ENCODE measurements around the gene CARD18. TPM values are rescaled to one million over a fixed set of nuclear protein-coding genes. Genes with fewer than 3 reads are reported as not detected.
A peak's percentile ranks its signal among the peaks of the same experiment; 100 is the strongest.

CARD18 gene
- total RNA-seq: 0.81 TPM
- long read RNA-seq: 0 reads

- DNase-seq (no peak), ATAC-seq (ENCODE audit: poor library complexity) (no peak)
- intact Hi-C loops (cut with DNase I): no loop called here
Observed at GRCh38 chr11:105139669-105140068, at the start of gene CARD18. Gene CARD18, minus strand, starts transcription at chr11:105139769. Its CDS starts 43 bp downstream, at chr11:105139726.

DNA sequence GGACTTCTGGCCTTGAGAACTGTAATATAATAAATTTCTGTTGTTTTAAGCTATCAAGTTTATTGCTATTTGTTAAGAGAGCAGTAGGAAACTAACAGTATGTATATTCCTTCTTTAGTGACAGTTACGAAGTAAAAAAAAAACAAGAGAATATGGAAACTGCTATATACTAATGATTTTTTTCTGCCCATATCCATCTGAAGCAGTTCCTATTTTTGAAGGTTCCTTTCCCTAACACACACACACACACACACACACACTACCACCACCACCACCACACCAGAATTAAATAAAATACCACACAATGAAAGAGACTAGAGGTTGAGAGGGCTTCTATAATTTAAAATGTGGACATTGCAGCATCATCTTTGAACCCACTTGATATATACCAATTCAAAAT is 44.4 kb upstream of the CARD18 start:
- ATAC-seq (ENCODE audit: poor library complexity) (no peak), DNase-seq (no peak)
- intact Hi-C loops (cut with DNase I): no loop called here

- ATAC-seq (ENCODE audit: poor library complexity) (no peak), DNase-seq (no peak)
- intact Hi-C loops (cut with DNase I): no loop called here
Observed at GRCh38 chr11:105183426-105183825, 43.9 kb upstream of the CARD18 start.

DNA sequence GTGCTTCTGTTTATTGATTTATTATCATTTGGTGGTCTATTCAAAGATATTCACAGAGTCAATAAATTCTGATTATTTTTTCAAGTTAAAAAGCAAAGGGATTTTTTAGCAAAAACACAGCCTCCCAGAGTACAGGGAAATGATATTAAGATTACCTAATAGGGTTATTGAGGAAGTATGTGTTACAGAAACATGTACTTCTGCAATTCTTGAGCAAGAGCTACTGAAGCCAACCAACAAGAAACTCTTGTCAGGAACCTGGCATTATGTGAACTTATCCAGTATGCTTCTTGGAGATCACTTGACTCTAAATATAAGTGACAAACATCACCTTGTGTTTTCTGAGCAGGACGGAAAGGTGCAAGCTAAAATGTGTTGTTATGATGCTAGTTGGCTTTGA is 42.0 kb upstream of the CARD18 start:
- intact Hi-C loops (cut with DNase I): no loop called here
- peak; percentile 71 for ATAC-seq (ENCODE audit: poor library complexity)
- no peak for DNase-seq

- intact Hi-C loops (cut with DNase I): no loop called here
- DNase-seq (no peak), ATAC-seq (ENCODE audit: poor library complexity) (no peak)
Observed at GRCh38 chr11:105181100-105181499, 41.5 kb upstream of the CARD18 start.

DNA sequence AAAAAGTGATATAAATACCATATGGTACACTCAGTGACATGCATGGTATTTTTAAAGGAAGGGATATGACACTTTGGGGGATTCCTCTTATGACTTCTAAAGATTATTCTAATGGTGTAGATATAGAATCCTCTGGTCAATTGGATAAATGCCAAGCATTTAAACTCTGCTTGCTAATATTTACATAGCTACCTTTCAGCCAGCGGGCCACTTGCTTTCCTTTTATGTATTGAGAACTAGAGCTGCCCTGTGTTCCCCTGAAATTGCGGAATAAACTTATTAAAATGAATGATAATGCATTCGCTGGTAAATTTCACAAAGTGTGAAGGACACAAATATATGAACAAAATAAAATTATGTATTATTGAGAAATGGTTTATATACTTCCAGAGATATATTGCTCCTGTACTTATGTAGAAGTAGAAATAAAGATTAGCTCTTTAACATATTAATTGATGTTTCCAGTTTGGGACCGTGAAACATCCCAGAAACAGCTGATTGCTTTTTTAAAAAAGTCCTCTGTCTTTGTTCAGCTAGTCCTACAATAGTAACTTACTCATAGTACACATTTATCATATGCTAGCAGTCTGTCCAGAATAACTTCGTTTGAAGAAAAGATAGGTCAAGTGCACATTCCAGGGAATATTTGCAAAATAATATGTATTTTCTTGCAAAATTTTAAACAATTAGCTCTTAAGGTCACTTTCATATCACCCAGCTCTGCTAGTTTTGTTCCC is 40.1 kb upstream of the CARD18 start:
- DNase-seq: no peak
- ATAC-seq (ENCODE audit: poor library complexity): no peak
- intact Hi-C loops (cut with DNase I): no loop called here

DNA sequence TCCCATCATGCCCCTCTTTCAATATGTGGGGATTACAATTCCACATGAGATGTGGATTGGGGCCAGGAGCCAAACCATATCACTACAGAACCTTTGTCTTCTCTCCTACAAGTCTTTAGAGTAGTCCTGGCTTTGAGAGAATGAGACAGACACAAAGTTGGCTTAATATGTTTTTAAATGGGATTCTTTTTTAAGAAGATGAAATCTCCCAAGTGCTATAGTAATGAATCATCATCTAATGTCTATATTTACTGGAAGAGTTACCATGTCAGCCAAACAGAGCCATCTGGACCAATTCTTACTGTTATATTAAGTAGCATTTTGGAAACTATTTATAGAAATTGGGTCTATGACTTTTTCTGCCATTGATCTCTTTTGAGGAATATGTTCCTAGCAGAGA is 38.1 kb upstream of the CARD18 start:
- DNase-seq: no peak
- no peak for ATAC-seq (ENCODE audit: poor library complexity)
- intact Hi-C loops (cut with DNase I): no loop called here

DNA sequence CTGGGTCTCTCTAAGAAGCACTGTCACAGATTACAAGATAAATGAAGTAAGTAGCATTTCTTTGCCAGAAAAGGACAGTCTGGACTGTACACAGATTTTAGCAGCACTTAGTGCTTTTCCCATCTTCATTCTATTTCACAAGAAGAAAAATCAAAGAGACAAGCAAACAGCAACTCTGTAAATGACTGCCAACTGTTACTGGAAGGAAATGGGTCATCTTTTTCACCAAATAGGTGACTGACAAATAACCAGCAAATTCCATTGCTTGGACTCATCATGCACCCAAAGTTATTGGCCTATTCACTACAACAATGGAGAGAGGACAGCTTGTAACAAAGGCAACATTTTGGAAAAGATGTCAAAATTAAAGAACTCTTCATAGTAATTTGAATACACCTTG is 28.9 kb upstream of the CARD18 start:
- no peak for ATAC-seq (ENCODE audit: poor library complexity)
- no peak for DNase-seq
- intact Hi-C loops (cut with DNase I): no loop called here

DNA sequence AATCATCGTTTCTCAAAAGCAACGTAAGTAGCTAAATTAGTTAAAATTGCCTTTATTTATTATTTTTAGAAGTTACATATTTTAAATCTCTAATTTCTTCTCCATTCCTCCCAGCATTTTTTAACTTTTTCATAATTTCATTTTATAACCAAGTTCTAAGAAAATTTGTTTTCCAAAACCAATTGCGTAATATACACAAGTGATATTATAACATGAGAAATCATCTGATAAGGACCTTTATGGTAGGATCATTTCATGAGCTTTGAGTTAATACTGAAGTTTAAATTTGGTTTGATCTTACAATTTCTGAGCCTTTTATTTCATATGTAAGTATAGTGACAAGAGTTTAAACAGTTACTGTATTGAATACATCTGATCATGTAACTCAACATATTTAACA is 27.7 kb upstream of the CARD18 start:
- intact Hi-C loops (cut with DNase I): no loop called here
- ATAC-seq (ENCODE audit: poor library complexity) (no peak), DNase-seq (no peak)

GRCh38 chr11:105164208-105164607 is 24.6 kb upstream of the CARD18 start:
- ATAC-seq (ENCODE audit: poor library complexity) (no peak), DNase-seq (no peak)
- intact Hi-C loops (cut with DNase I): no loop called here

GRCh38 chr11:105162506-105162905 is 22.9 kb upstream of the CARD18 start:
- intact Hi-C loops (cut with DNase I): no loop called here
- DNase-seq: no peak
- ATAC-seq (ENCODE audit: poor library complexity): no peak

- ATAC-seq (ENCODE audit: poor library complexity): no peak
- no peak for DNase-seq
- intact Hi-C loops (cut with DNase I): no loop called here
Observed at GRCh38 chr11:105158436-105158835, 18.9 kb upstream of the CARD18 start.

DNA sequence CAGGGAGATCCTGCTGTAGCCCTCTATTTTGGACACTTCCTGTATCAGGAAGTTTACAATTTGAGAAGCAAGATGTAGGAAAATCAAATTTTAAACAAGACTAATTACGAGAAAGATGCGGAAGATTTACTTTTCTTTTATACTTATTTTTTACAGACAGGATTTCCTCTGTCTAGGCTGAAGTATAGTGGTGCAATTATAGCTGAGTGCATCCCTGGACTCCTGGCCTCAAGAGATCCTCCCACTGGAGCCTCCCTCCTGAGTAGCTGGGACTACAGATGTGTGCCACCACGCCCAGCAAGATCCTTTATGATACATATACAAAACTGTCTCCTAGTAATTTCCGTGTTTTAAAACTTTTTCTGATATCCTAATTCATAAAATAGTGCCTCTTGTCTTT is 17.2 kb upstream of the CARD18 start:
- intact Hi-C loops (cut with DNase I): no loop called here
- ATAC-seq (ENCODE audit: poor library complexity): no peak

GRCh38 chr11:105156231-105156630 is 16.7 kb upstream of the CARD18 start:
- DNase-seq: no peak
- intact Hi-C loops (cut with DNase I): no loop called here
- no peak for ATAC-seq (ENCODE audit: poor library complexity)

More for the DNA sequence above, 17.2 kb upstream of the CARD18 start:
- DNase-seq: no peak

GRCh38 chr11:105155679-105156078 is 16.1 kb upstream of the CARD18 start:
- intact Hi-C loops (cut with DNase I): no loop called here

GRCh38 chr11:105153392-105153791 is 13.8 kb upstream of the CARD18 start:
- ATAC-seq (ENCODE audit: poor library complexity): no peak
- DNase-seq: no peak
- intact Hi-C loops (cut with DNase I): no loop called here

More at GRCh38 chr11:105155679-105156078, 16.1 kb upstream of the CARD18 start:
- no peak for DNase-seq
- ATAC-seq (ENCODE audit: poor library complexity): no peak

DNA sequence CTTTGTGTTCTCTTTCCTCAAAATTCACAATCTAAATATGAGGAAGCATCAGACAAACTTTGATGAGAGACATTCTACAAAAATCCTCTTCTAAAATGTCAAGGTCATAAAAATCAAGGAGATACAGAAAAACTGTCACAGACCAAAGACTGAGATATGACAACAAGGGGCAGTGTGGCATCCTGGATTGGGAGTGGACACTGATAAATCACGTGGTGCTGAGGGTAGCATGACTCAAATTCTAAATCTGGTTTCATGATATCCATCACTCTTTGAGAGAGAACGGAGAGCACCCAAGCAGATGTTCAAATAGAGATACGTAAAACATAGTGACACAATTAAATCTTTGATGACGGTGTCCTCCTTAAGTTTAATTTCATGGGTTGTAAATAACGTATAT is 13.0 kb upstream of the CARD18 start:
- ATAC-seq (ENCODE audit: poor library complexity) (no peak), DNase-seq (no peak)
- intact Hi-C loops (cut with DNase I): no loop called here

- DNase-seq: no peak
- intact Hi-C loops (cut with DNase I): no loop called here
- ATAC-seq (ENCODE audit: poor library complexity): no peak
Observed at GRCh38 chr11:105152021-105152512, 12.5 kb upstream of the CARD18 start.

GRCh38 chr11:105149477-105149876 is 9.9 kb upstream of the CARD18 start:
- intact Hi-C loops (cut with DNase I): no loop called here
- DNase-seq (no peak), ATAC-seq (ENCODE audit: poor library complexity) (no peak)

- DNase-seq (no peak), ATAC-seq (ENCODE audit: poor library complexity) (no peak)
- intact Hi-C loops (cut with DNase I): no loop called here
Observed at GRCh38 chr11:105148241-105148640, 8.7 kb upstream of the CARD18 start.

DNA sequence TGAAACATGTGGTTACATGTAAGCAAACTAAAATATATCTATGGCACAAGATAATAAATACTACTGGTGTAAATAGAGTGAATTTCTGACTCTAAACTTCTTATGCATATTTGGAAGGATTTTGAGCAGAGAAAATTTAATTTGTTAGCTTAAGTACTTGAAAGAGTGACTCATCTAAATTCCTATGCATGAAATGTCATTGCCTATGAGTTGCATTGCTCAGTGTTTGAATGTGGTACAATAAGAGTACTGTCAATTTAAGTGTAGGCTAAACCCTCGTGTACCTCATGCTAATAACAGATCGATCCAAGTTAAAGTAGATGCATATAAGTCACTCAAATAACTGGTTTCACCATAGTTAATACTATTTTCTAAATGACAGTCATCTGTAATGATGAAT is 5.3 kb upstream of the CARD18 start:
- intact Hi-C loops (cut with DNase I): no loop called here
- ATAC-seq (ENCODE audit: poor library complexity): no peak
- no peak for DNase-seq
